Epidermal melanocyte (primary cell): ENCODE results near the gene CAMK2D.
"Not testable (repeated sequence)": the region's sequence is repeated elsewhere in the genome, so short reads cannot be mapped to it uniquely, and the experiment has no call there.

Experiments used
- DNase-seq: peaks from one replicate; pipeline ENCODE4 v3.0.0; 2011; ENCODE audit warnings: low spot score; ENCODE audit not compliant: insufficient read length

CAMK2D gene

DNA sequence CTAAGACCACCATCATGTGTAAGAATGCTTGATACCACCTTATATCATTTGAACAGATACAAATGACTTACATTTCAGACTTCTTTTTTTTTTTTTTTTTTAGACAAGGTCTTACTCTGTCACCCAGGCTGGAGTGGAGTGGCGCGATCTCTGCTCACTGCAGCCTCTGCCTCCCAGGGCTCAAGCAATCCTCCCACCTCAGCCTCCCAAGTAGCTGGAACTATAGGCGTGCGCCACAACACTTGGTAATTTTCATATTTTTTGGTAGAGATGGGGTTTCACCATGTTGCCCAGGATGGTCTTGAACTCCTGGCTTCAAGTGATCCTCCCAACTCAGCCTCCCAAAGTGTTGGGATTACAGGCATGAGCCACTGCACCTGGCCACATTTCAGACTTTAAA lies 76.4 kb downstream of the CAMK2D start:
- not testable (repeated sequence) for DNase-seq

DNA sequence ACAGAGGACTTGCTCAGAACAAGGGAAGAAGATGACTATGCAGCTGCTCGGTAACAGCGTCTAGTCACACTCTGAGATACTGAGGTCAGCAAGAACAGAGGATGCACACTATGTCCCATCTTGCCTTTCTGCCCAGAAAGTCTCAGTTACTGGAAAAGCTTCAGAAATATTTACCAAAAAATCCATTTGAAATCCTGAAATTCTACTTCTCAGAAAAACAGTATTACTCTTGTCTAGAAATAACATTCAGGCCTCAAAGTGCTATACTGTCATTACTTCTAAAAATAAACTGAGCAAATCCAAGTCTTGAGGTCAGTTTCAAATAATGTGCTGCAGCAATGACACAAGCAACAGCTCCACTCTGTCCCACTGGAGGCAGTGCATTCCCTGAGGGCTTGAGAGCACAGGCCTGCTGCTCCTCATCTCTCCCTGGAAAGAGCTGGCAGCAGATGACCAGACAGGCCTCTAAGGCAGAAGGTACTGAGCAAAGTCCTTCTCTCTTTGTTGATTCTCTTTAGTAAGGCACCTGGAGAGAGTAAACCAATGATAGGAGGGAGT lies 76.9 kb downstream of the CAMK2D start:
- DNase-seq = peak; percentile 29

DNA sequence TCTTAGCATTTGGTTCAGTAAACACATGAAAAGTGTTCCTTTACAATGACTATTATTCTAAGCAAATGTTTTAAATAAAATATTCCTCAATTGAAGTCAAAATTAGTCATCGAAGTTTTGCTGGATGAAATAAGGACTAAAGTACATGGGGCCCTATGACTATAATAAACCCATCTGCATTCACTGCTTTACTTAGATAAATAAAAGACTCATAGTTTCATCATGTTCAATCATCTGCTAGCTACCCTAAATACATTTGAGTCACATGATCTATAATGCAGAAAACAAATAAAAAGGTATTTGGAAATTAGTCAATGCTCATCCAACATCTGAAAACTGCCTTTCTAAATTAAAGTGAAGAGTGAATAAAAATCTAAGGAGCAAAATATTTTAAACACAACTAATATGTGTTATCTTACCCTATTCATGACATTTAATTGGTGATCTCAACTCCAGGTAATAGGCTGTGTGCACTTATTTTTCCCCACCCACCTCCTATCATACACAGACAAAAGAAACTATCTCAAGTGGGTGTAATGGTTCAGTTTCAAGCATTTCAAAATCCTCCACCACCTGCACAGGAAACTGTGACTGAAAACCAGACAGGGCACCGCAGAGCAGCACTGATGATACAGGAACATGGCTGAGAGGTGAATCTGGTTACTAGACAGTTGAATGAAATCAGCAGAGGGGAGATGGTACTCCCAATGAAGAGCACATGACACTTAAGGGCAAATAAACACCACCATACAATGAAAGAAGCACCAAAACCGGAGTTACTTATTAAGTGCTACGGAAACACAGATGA lies 78.6 kb downstream of the CAMK2D start:
- DNase-seq = no peak

DNA sequence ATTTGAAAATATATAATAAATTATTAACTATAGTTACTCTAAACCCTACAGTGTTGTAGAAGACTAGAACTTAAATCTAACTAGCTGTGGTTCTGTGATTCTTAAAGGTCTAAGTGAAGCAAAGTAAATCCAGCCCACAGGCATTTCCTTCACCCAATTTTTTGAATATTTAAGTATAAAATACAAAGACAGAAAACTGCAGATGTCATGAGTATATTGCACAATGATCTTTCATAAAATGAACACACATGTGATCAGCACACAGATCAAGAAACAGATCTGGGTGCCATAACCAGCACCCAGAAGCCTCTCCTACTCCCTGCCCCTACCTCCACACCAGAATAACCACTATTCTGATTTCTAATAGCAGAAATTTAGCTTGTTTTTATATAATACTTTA lies 82.9 kb downstream of the CAMK2D start:
- DNase-seq = no peak

DNA sequence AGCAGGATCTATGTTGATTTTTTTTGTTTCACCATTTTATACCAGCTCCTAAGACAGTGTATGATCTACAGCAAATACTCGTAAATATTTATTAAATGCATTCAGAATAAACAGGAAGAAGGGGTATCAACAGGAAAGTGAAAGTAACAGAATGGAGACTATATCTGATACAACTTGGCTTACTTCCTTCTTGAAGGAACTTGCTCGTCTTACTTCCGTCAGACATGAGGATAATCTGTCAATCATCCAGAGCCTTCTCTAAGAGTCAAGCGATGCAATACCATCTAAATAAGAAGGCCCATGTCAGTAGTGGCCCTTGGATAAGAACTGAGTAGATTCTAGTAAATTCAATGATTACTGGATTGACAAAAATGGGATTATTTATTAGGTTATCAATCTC lies 84.2 kb downstream of the CAMK2D start:
- DNase-seq = no peak

DNA sequence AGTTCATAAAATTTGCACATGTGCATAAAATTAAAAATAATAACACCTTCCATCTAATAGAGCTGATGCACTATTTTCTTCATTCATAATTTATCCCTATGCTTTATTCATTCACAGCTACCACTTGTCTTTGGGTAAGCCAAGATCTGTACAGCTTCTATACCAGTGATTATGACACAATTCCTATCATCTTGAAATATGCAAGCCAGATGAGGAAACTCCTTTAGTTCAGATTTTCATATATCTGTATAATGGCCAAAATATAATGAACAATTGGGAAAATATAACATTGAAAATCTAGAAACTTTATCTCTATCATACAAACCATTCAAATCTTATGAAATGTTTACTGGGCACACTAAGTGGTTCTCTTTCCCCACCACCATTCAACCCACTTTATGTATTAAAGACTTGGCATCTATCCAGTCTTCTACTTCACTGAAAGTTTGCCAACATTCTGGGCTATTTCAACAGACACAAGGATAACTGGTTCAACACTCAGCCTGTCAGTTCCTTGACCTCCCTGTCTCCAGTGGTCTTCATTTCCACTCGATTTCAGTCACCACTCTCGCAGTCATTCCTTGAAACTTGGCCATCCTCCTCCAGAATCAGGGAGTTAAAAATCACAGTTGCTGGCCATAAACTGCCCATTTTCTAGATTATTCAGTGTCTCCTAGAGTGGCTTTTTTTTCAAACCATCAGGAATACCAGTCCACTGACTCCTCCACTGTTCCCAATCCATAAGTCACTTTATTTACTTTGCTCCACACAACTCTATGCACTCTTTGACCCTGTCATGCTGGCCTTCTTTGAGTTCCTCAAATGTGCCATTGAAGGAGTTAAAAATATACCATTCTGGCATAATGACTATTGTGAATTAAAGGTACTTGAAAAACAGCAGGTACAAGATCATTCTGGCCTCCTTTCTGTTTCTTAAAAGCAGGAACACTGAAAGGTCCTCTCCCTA lies 85.5 kb downstream of the CAMK2D start:
- no peak for DNase-seq

DNA sequence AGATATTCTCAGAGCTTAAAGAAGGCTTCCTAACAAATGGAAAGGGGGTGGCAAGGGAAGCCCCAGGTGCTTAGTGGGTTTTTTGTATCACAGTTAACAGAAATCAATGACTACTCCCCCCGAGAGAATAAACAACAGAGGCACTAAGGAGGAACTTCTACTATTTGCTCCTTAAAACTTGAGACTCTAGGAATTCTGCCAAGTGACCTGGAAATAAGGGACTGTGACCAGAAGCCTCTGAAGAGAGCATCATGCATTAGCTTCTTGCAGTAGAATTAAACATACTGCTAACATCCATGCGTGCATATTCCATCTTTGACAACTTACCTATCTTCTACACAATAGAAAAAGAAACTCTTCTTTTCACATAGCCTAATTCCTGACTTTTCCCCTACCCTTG lies 86.8 kb downstream of the CAMK2D start:
- DNase-seq = no peak

DNA sequence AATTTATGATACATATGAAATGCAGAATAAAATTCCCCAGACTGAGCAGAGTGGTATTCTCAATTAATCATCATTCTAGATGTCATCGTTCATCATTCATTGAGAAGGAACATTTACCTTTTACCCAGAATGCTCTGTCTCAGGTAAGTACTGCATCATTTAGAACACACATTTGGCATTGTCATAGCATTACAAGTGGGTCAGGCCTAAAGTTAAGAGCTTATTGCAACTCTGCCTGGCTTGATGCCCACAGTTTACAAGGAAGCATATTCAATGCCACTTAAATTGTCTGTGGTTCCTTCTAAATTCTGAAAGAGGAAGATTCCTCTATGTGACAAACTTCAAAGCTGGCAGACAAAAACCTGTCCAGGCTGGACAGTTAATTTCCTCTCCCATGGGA lies 87.3 kb downstream of the CAMK2D start:
- no peak for DNase-seq

DNA sequence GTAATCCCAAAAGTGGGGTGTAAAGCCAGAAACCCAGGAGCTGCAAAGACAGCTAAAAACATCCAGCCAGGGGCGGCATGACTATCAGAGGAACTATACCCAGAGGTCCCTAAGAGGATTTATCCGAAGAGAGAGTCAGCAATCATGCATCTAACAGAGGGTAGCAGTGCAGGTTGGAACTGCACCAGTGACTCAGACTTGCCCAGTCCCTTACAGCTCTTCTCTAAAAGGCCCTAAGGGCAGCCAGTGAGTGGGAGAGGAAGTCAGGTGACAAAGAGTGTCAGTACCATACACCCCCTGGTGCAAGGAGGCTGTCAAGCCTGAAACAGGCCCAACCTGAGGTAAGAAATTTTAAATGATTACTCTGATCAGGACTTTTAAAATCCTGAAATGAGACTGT lies 88.1 kb downstream of the CAMK2D start:
- no peak for DNase-seq

DNA sequence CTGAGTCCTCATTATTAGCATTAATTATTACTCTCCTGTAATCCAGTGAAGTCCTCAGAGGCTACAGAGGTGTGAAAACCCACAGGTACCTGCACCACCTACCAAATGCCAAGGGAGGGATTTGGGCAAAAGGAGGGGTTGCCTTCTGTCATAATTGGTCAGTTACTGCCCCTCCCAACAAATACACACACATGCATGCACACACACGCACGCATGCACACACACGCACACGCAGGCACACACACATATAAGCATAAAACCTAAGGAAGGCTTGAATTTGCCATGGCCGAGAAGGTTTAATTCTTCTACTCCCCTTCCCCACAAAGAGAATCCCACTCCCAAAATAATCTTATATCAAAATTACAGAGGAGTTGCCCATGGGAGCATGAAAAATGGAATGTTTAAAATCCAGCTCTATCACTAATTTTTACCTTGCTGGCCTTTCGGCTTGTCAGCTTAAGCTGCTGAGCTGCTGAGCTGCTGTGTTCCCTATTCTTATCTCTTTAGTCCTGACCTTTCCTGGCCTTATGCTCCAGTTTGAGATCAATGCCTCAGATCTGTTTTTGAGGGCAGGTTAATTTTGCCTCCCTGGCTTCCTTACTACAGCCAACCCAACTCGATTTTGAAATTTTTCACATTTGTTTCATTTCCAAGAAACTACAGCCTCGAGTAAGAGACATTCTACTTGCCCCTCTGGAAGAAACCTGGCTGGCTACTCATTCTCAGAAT lies 95.0 kb downstream of the CAMK2D start:
- DNase-seq = no peak

DNA sequence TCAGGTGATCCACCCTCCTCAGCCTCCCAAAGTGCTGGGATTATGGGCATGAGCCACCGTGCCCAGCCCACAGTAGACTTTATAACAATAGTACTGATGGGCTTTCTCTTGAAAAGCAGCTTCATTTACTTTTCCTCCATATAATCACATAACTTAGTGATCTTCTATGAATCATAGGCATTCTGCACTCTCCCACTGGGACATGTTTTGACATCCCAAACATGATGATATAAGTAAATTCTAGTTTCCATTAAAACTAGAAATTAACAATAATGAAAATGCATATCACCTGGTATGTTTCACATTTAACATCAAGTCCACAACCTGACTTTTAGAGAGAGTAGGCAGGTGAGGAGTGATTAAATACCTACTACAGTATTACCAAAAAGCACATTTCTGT lies 96.5 kb downstream of the CAMK2D start:
- DNase-seq = no peak

DNA sequence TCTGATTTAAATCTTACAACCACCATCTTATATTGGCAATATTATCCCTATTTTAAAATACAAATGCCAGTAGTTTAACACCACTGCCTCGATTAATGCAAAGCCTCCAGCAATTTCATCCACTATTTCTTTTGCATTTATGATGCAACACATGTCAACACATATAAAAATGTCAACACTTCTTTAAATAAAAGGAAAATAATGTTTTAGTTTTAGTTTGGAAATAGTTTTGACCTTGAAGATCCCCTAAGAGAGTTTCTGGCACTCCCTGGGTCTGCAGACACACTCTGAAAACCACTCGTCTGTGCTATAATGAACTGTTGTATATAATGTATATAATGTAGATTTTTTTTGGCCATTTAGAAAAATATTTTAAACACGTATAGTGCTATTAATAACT lies 99.0 kb downstream of the CAMK2D start:
- DNase-seq = no peak

DNA sequence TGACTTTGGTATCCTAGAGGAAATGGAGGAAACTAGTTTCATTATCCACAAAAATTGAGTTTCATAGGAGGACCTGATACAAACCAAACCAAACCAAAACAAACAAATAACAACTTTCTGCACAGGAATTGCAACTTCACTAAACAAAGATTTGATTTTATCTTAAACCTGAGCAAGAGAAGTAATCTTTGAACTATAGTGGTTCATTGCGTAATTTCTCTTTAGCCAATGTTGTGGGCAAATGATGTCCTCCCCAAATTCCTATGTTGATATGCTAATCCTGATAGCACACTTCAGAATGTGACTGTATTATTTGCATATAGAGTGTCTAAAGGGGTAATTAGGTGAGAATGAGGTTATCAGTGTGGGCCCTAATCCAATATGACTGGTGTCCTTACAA lies 102.4 kb downstream of the CAMK2D start:
- DNase-seq = no peak

DNA sequence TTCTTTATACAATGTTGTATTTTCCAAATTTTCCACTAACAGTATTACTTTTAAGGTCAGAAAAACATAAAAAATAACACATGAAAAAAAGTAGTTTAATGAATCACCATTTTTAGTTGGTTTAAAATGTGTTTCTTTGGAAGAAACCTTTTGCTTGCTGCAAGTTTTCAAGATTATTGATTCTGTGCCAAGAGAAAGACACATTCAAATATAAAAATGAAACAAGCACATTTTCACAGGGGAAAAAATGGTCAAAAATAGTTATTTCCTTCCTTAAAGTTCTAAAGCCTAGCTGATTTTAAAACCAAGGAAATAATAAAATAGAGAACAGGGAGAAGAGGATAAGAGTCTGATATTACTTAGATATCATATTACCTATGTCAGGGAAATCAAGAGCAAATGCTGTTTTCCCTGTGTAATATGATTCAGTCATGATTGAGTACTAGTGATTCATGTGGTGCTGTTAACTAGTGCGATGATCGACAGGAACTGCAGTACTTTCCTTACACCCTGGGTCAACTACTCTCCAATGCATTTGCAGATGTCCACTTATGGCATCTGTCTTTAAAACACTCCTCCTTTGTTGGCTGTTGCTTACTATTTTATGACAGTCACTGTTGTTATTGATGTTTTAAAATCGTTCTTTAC lies 103.8 kb downstream of the CAMK2D start:
- no peak for DNase-seq

DNA sequence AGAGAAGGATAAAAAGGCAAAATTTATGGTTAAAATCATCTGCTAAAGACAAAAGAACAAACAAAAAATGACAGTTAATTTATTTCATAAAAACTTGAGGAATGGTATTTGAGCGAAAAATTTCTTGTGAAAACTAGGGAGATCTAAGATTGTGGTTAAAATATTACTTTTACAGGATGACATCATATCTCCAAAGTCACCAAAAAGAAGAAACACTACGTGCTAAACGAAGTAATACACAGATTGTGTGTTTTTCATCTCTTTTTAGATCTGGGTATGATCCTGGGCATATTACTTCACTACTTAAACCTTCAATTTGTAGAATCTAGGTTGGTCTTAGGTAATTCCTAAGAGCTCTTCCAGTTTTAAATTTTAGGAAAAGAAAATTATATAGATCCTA lies 107.7 kb downstream of the CAMK2D start:
- no peak for DNase-seq

DNA sequence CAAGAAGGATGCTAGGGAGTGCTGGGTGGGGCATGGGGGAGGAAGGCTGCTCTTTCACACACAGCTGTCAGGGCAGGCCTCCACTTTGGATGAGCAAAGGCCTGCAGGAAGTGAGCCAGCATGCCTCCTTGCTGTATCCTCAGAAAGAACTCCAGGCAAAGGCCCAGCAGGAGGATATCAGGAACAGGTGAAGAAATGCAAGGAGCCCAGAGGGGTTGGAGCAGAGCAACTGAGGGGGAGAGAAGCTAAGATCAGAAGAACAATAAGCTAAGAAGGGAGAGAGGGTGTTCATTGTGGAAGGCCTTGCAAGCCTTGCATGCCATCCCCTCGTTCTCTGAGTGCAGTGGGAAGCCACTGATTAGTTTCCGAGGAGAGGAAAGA lies 115.1 kb downstream of the CAMK2D start:
- DNase-seq = no peak

DNA sequence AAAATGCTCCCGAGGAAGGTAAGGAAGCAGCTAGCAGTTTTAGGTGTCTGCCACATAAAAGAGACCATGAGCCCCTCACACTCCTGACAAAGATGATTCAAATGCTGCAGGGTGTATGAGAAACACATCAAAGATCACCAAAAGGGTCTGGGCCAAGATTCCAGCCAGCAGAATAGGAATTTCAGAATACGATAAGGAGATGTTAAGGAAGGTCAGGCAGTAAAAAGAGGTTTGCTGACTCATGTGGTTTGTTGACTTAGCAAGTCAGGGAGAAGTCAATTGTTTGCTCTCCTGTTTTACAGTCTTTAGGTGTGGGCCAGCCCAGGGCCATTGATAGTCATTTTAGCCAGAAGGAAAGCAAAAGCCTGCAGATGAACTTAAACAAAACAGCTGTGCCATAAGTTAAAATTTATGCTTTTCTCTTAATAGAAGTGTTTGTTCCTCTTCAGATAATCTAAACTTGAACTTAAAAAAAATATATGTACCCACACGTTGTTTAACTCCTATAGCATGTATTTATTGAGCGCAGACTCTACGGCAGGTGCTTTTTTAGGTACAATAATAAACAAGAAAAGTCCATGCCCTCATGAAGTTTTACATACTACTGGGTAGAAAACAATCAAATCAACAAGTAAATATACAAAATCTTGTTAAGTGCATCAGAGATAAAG lies 115.6 kb downstream of the CAMK2D start:
- DNase-seq = no peak

DNA sequence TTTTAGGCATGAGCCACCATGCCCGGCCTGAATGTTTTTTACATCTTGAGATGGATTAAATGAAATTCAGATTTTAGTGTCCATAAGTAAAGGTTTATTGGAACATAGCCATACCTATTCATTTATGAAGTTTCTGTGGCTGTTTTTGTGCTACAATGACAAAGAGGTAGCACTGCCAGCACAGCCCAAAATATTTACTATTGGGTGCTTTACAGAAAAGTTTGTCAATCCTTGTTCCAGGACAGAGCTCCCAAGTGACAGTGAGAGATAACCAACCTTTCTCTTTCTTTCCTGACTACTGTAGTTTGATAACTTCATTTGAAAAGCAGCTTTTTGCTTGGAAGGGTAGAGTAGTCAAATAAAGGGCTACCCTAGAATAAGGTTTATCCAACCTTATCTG lies 116.2 kb downstream of the CAMK2D start:
- no peak for DNase-seq

DNA sequence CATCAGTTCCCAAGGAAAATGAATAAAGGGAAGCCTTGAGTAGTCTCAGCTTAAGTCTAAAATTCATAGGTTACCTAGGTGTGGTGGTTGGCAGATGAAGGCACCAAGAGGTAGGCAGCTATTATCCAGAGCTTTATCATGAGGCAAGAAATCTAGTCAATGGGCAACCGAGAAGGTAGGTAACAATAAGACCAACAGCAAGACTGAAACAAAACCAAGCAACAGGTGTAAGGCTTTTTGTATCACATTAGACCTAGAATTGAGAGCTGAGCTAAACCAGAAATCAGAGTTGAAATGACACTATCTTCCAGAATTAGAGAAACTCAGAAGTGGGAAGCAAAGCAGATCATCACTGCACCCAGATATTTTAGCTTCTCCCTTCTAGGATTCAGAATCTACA lies 117.1 kb downstream of the CAMK2D start:
- DNase-seq = no peak

DNA sequence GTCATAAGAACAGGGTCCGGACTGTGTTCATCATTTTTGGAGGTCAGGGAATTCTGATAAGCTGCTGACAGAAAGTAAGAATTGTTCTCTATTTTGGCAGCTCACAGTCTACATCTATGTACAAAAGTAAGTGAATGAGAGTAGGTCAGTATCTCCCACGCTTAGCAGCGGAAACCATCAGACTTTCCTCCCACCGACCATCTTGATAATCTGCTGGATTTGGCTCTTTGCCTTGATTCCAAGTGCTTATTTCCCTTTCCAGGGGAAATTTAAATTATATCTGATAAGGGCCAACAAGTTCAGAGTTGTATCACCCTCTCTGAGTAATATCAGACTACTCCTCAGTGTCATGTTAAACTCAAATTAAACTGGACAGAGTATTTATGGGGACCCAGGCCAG lies 118.0 kb downstream of the CAMK2D start:
- no peak for DNase-seq

DNA sequence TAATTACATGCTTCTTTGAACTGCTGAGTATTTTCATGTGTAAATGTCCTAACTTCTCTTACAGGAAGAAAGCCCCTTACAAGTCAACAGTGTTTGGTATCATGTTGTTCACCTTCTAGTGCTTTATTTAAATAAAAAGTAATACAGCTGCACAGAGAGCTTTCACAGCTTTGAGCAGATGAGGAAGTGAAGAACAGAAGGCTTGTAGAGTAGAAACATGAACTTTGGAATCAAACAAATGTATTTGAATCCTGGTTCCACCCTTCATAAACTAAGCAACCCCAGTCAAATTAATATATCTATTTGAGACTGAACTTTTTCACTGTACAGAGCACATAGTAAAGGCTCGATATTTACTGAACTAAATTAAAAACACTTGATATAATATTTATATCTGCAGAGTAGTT lies 120.5 kb downstream of the CAMK2D start:
- no peak for DNase-seq
